GF-D8 (cell line): ENCODE measurements around the gene IRF6.

Experiments used
- DNase-seq: peaks from one replicate; lab custom pipeline; 2025; lab: John Stamatoyannopoulos, UW

Gene IRF6

DNA sequence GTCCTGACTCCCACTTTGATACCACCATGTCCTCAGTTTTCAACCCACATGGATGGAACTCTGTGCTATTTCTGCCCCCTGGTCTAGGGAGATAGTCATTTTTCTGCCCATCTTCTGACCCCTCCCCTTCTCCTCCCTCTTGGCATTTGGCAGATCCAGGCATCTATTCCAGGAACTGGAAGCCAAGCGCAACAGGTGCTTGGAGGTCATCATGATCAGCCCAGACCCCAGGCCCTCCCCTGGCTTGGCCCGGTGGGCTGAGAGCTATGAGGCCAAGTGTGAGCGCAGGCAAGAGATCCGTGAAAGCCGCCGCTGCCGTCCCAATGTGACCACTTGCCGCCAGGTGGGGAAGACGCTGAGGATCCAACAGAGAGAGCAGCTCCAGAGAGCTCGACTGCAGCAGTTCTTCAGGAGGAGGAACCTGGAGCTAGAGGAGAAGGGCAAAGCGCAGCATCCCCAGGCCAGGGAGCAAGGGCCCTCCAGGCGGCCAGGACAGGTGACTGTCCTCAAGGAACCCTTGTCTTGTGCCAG lies 46.0 kb downstream of the IRF6 start:
- no peak for DNase-seq

DNA sequence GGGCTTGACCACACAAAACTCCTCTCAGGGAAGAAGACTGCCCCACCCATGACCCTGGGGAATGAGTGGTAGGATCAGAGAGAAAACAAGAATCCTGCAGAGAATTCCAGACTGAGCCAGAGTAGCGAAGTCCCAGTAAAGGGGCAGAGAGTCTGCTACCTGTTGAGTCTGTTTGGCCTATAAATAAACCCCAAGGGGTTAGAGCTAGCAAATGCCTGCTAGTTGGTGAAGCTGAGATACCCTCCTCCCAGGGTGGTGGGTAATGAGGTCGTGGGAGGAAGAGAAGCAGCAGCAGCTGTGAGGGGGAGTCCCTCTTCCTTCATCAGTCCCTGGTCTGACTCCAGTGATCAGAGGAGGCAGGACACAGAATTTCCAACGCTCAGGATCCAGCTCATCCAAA lies 47.5 kb downstream of the IRF6 start:
- DNase-seq = no peak

DNA sequence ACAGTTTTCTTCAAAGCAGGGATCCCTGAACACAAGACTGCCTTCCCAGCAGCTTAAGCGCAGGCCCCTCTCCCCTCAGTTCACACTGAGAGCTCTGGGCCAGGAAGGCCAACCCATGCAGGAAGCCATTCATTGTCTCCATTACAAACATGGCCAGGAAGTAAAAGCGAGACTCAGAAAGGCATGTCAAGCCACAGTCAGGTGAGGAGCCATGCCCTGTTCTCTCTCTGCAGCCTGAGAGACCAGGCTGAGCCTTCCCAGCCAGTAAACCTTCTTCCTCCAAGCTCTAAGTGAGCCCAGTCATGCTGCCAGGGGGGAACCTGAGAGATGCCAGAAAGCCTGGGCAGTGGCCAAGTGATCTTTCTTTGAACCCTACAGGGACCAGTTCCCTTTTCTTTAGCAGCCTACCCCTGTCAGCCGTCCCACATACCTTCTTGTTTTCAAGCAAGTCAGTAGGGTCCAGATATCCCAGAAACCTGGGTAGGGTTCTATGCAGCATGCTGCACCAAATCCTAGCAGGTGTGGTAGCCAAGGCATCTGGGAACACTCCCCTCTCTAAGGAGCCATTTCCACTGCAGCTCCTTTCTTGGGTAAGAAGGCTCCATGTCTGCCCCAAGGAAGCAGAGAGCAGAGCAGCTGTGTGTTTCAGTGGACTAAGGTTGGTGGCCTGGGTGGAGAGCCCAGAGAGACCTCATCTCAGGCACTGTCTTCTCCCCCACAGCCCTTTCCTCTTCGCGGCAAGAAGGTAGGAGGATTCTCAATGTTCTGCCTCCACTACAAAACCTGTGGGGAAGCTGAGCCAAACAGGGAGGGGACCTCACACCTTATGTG lies 49.1 kb downstream of the IRF6 start:
- DNase-seq = peak; percentile 70

DNA sequence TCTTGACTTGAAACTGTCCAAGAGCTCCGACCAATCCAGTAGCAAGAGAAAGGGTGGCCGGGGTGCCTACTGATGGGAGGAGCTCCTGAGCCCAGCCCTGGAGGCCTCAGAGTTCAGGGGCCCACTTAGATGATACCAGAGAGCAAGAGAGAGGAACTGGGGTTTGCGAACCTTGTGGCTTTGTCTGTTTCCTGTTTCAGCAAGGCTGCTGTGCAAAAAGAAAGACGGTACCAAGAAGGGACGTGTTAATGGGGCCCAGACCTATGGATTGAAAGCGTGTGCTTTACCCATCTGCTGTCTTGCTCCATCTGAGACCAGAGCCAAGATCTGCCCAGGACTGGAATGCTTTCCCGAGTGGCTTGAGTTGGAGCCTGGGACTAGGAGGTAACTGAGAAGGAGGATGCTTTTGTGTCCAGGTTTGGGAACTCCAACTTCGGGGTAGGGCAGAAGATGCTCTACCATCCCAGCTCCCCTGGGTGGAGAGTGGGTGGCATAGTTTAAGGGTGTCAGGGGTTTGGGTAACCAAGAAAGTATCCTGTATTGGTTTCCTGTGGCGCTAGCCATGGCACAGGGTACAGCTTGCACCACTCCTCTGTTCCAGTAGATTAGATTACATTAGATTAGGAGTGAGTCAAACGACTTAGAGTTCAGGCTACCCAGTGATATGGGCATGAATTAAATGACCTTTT lies 49.9 kb downstream of the IRF6 start, which contains the start of gene TRAF3IP3:
Gene TRAF3IP3 (plus strand): TSS at position 128 of the 689 bp plus-strand sequence. CDS start 3,987 bp downstream, outside the sequence.
- peak; percentile 97 for DNase-seq

DNA sequence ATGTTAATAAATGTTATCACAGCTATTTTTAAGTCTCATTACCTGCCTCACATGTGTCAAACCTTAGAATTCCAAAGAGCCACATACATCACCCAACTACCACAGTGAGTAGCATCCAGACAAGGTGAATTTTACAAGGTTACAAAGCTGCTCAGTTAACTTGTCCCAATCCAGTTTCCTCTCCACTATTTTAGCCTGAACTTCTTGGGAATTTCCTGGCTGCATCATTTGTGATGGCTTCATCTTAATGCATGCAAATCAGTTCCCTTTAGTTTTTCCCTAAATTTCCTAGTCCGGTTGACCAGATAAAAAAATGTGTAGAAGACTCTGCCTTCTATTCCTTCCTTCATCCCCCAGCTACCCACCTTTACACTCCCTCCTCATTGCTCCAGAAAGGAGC lies 50.7 kb downstream of the IRF6 start:
- DNase-seq = no peak

DNA sequence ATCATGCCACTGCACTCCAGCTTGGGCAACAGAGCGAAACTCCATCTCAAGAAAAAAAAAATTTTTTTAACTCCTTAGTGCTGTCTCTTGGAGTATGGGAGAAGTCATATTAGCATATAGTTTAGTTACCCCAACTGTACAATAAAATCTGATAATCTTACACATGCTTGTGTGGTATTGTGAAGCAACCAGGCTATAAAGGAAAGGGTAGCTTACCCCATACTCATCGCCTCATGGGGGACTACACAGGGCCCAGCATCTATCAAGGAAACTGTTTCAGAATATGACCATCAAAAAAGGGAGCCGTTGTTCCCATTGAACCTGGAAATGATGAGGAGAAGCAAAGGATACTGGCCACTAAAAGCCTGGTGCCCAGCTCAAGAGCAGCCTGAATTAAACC lies 53.1 kb downstream of the IRF6 start:
- DNase-seq = peak; percentile 64

DNA sequence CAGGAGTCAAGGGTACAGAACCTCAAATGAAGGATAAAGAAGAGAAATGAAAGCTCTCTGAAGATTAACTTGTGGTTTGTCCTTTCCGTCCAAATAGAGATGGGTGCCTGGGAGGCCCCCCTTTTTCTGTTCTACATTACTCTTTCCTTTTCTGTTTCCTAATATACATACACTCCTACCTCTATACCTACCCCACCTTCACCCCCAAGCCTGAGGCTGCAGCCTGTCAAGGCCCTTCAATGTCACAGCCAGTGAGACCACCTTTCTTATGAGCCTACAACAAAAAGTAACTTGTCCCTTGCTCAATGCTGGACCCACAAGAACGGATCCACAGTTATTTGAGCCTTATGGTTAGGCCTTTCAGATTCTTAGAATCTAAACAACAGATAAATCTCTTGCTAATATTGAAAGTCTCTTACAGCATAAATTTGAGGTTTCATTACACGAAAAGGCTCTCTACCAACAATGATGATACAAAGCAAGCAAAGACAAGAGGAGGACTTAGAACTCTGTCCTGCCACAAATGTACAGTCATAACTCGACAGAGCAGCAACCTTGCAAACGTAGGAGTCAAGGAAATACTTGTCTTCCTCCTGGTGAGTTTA lies 54.2 kb downstream of the IRF6 start:
- no peak for DNase-seq

DNA sequence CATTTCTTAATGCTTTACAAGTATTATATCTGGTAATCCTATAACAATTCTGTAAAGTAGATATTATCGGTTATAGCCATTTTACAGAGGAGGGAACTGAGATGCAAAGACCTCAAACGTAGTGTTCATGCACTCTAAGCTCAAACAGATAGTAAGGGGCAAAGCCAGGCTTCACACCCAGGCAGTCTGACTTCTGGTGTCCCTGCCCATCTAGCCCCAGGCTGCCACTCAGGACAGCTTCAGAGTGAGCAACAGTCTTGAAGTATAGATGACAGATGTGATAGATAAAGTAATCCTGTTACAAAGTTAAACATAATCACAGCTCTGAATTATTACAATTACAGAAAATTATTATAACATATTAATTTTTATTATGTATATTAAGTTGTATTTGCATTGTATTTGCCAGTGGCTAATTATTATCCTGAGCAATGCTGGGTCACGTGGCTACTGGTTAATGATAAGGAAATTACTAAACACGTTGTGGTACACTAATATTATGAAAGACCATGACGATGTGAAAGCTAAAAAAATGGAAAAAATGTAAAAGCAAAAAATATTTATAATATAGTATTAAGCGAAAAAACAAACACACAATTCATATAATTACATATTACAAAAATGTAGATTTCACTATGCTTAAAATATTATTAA lies 56.1 kb downstream of the IRF6 start:
- no peak for DNase-seq

DNA sequence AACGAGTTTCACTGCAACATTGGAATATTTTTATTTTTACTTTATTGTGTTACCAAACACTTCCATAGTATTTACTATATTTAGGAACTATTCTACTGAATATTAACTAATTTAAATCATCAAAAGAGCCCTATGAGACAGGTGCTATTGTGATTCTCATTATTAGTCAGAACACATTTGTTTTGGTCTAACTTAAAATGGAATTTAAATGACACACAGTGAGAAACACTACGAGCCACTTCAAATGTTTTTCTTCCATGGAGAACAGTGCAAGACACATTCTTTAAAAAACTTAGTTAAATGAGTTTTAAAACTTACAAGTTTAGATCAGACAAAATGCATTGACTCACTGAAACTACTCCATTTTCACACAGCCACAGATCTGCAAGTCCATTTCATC lies 56.7 kb downstream of the IRF6 start:
- DNase-seq = no peak

DNA sequence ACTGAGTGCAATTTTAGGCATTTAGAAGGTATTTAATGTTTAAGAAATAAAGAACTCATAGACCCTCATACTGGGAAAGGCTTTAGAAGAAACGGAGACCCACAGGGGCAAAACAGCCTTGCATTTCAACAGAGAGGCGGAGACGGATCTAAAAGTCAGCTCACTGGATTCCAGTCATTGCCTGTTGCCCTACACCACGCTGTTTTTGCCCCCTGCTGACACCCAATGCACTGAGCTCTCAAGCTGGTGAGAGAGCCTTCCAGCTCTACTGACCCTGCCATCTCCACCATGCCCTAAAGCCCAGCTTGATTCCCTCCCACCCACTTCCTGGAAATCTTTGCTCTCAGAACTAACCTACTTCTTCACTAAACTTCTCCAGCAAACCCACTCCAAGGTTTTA lies 57.3 kb downstream of the IRF6 start:
- peak; percentile 6 for DNase-seq

DNA sequence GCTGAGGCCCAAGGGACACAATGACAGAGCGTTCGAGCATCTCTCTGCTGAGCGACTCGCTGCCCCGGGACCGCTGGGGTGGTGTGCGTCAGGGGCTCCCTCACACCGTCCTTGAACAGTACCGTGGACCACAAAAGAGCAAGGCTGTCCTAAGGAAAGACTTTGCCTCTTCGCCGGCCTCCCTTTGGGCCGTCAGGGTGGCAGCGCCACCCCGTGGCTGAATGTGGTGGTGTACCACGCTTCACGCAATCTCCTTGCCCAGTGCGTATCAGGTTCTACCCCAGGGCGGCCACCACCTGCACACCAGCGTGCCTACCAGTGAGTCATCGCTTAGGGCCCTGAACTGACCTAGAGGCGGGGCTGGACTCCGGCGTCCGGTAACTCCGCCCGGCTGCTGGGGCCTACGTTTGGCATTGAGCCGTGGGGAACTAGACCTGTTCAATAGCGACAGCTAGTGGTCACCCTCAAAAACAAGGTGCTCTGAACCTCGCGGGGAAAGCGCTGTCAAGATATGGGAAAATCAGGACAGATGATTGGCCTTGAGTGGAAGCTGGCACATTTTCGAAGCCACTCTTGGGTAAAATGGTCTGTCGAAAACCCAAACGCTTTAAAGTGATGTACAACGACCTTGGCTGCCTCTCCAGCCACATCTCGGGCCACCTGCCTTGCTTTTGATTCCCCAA lies 58.2 kb downstream of the IRF6 start:
- DNase-seq = peak; percentile 82

DNA sequence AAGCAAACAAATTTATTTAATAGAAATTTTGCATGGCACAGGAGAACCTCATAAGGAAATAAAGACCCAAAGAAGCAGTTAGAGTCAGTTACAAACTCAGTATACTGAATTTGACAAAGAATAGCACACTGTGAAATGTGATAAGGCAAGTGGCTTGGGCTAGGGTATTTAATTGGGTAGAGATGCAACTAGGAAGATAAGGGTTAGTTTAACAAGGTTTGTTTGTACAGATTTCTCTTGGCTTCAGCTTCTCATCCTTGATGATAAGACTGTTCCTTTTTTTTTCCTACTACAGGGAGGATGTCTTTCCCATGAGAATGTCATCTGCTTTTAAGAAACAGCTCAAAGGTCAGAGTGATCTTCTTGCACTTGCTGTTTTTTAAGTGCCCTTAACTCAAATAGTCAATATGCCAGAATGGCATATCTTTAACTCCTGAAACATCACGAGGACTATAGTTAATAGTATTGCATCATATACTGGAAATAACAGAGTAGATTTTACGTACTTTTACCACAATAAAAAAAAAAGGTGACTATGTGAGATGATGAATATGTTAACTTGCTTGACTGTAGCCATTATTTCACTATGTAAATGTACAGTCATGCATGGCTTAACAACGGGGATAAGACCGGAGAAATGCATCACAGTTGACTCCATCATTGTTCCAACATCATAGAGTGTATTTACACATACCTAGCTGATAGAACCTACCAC lies 59.3 kb downstream of the IRF6 start:
- no peak for DNase-seq

DNA sequence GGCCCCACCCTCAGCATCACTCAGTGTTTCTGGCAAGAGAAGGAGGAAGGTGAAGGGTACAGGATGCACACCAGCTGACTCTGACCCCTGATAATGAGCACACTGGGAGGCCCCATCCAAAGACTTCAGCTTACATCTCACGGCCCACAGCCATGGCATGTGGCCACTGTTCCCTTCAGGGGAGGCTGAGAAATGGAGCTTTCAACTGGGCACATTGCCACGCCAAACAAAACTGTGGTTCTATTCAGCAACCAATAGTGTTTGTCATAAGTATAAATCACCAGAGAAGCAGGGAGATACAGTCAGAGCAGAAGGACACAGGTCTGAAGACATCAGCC lies 62.8 kb downstream of the IRF6 start:
- DNase-seq = no peak

DNA sequence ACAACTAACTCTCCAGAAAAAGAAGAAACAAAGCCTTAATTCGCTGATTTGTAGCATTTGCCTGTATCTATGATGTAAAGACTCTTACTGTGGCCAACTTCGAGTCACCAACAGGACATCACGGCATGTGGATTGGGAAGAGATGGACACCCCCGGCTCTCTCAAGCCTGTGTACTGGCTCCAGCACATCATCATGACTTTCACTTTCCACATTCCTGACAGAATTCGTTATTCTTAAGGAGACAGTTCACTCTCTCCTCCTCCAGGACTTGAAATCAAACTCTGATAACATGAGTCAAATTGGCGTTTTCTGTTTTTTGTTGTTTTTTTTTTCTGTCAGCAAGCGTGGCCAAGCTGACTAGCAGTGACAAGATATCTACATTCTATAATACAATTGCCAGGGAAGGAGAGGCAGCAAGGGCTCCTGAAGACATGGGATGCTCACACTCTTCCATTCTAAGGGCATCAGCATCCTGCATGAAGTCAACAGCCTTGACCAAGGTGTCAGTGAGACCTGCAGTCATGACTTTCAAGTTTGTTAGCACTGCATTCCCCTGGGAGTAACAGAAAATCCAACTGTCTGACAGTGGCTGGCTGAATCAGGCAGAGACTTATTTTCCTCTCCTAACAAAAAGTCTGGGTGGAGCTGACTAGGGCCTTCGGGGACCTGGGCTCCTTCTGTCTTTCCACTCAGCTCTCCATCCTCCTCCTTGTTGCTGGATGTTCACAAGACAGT lies 63.4 kb downstream of the IRF6 start:
- no peak for DNase-seq

DNA sequence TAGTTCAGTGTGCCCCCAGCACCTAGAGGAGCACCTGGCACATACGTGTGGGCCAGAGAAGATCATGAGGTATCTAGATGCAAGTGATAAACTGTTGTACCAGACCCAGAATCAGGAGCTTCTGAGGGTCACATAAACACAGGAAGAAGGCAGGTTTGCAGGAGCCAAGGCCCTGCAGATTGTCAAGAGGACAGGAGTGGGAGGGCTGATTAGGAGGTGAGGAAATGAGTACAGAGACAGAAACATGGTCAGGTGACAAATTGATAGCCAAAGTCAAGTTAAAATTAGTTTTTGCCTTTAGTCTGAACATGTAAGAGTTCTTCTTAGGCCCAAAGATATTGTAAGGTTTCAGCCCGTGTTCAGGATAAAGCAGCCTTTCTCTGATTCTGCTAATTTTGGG lies 64.1 kb downstream of the IRF6 start:
- DNase-seq = no peak

DNA sequence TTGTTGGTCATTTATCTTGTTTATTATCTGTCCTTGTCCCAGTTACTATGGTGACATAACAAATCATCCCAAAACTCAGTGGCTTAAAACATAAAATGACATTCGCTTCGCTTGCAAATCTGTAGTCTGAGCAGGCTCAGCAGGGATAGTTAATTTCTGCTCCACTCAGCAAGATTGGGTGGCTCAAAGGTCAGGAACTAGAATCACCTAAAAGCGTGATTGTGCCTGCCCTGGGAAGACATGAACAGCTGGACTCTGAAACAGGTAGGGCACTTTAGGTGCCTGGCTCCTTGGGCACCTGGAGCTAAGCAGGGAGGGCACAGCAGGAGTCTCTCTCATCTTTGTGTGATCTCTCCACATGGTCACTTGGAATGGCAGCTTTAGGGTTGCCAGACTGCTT lies 64.7 kb downstream of the IRF6 start:
- DNase-seq = no peak

DNA sequence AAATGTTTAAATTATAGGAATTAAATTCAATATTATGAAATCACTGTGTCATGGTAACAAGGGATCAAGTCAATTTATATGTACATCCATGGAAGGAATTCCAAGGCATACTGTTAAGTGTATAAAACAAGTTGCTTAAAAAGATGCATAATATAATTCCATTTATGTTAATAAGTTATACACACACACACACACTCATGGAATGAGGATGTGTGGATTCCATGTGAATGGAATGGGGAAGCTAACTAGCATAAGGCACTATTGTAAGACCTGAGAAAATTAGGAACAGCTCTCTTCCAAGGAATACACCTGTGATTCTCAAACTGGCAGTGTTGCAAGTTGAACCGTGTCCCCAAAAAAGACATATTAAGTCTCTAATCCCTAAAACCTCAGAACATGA lies 67.7 kb downstream of the IRF6 start:
- no peak for DNase-seq

DNA sequence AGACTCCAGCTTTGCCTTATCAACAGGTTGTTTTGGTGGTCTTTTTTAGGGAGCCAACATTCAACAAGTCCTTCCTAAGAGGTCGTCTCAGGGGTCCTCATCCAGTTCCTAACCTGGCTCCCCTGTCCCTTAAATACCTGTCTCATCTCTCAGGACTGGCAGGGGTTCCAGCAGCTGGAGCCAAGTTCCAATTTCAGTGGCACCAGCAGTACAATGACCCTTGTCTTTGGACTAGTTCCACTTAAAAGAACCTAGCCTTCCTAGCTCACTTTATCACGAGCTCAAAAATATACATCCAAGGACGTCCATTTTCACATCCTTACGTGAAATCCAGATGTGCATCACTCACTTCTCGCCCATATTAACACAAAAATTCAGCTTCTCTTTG lies 68.8 kb downstream of the IRF6 start:
- no peak for DNase-seq

DNA sequence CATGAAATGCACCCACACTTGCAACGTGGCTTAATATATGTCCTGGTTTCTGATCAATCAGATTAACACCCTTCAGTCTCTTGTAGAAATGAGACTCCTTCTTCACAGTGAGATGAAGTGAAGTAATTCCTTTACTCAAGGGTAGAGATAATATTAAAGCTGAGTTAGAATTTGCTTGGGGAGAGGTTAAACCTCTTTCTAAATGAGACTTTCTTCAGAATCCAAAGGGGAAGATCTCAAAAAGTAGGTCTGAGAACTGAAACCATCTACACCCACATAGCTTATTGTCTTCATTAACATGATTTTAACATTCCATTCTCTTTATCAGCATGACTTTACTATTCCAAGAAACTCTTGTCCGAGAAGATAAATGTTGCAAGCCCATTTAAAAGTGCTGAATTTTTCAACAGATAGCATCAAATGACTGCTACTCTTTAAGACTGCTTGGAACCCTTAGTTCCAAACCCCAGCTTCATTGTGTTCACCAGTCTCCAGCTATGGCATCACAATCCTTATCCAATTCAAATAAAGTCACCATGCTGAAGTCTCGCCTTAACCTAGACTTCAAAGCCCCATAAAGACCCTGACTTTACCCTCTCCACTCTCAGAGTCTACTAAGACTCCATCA lies 69.3 kb downstream of the IRF6 start:
- no peak for DNase-seq
